H1 (cell line): ENCODE results near the gene TBC1D16. TPM values are rescaled to one million over a fixed set of nuclear protein-coding genes. Genes with fewer than 3 reads are reported as not detected.

Source experiments
- JUND ChIP-seq: IDR thresholded peaks from 2 replicates; pipeline ENCODE4 v1.6.1; 2011; ENCODE audit warnings: mild to moderate bottlenecking, improper control_type of control experiment, low read length
- NANOG ChIP-seq: IDR thresholded peaks from 2 replicates; pipeline ENCODE4 v1.6.1; 2011; ENCODE audit warnings: low read length, low read depth, mild to moderate bottlenecking, inconsistent platforms; ENCODE audit not compliant: insufficient read depth, poor library complexity, severe bottlenecking
- polyA plus RNA-seq, 7 experiments: library from polyadenylated mRNA; depleted of rRNA in 3 of 7; stranded (reverse) in 5 of 7; unstranded in 2 of 7; fragments of >200 nt in 5 of 7; fragments of 200-250 nt in 2 of 7; gene quantifications; 1 replicate in 5 of 7; 2 replicates in 1 of 7; 4 replicates in 1 of 7; pipeline versions ENCODE4 v1.2.1 to v1.2.3, GENCODE V29; 2011 to 2013; ENCODE audit warnings: missing spikeins in 2 of 7, mixed read lengths in 2 of 7
- total RNA-seq: library from RNA; stranded (reverse); fragmentation: NEBNext Ultra II Directional; extraction: Animal tissue kit (Norgen Biotek cat#: 25700); gene quantifications from 2 replicates; pipeline ENCODE4 v1.2.1, GENCODE V29; 2021

Gene TBC1D16
- total and polyA plus RNA-seq, 2 of the 8 experiments (the other 6 are each of a cell fraction or from before 2014, with no cell fraction given), result 21.1 to 109 TPM

- TF ChIP-seq JUND, result no peak
- no peak for TF ChIP-seq NANOG
- TF ChIP-seq, all 59 proteins: peak for 0
Measured at GRCh38 chr17:80026359-80027042, 9.2 kb downstream of the TBC1D16 start (continued).
